Activated B cell treated with CpG ODN at 0.5 μM for 24 hours (primary cell): Measurements from ENCODE around the gene PKD1. TPM values are rescaled to one million over a fixed set of nuclear protein-coding genes. Genes with fewer than 3 reads are reported as not detected.

Experiments
- ATAC-seq: fragments of 200-7000 bp; cut with Tn5 transposase; one replicate; pipeline ENCODE4 v1.10.0; 2021; ENCODE audit warnings: low read depth, mild to moderate bottlenecking, moderate library complexity
- CTCF ChIA-PET: fragments of 350-600 bp; sonication (Branson Sonifier 250); formaldehyde crosslinking; loops from one replicate; lab custom pipeline; 2021; ENCODE audit warnings: antibody characterized with exemption; lab: Charles Lee
- POLR2A ChIA-PET: fragments of 350-600 bp; sonication (Branson Sonifier 250); formaldehyde crosslinking; loops from one replicate; lab custom pipeline; 2021; ENCODE audit warnings: antibody characterized with exemption; lab: Charles Lee
- DNase-seq: peaks from one replicate; pipeline ENCODE4 v3.0.0; 2022
- H3K27ac Mint-ChIP-seq: one replicate; pipeline ENCODE4 v1.8.0; 2020; ENCODE audit warnings: mixed read lengths
- H3K27me3 Mint-ChIP-seq: one replicate; pipeline ENCODE4 v1.8.0; 2021; ENCODE audit warnings: mixed read lengths
- H3K36me3 Mint-ChIP-seq: one replicate; pipeline ENCODE4 v1.8.0; 2021; ENCODE audit warnings: low read depth, mixed read lengths
- H3K4me1 Mint-ChIP-seq: one replicate; pipeline ENCODE4 v1.8.0; 2021; ENCODE audit warnings: mixed read lengths
- H3K4me3 Mint-ChIP-seq: one replicate; pipeline ENCODE4 v1.8.0; 2020; ENCODE audit warnings: mild to moderate bottlenecking, mixed read lengths
- H3K9me3 Mint-ChIP-seq: one replicate; pipeline ENCODE4 v1.8.0; 2020; ENCODE audit warnings: mixed read lengths
- intact Hi-C: fragments of 100-400 bp; cut with micrococcal nuclease; formaldehyde crosslinking; loops from one replicate; pipeline ENCODE4 v1.15.1; 2024
- total RNA-seq: library from RNA; stranded (reverse); gene quantifications from 2 replicates; pipeline ENCODE4 v1.2.3, GENCODE V29; 2022
- TF ChIP-seq, protein P1 (sequence below): fragments of 200-600 bp; IDR thresholded peaks from one replicate; pipeline ENCODE4 v1.8.0; 2022; ENCODE audit warnings: antibody characterized with exemption, mild to moderate bottlenecking

PKD1 gene
- total RNA-seq, 1 donor from 2014 or later: 84.2 TPM

DNA sequence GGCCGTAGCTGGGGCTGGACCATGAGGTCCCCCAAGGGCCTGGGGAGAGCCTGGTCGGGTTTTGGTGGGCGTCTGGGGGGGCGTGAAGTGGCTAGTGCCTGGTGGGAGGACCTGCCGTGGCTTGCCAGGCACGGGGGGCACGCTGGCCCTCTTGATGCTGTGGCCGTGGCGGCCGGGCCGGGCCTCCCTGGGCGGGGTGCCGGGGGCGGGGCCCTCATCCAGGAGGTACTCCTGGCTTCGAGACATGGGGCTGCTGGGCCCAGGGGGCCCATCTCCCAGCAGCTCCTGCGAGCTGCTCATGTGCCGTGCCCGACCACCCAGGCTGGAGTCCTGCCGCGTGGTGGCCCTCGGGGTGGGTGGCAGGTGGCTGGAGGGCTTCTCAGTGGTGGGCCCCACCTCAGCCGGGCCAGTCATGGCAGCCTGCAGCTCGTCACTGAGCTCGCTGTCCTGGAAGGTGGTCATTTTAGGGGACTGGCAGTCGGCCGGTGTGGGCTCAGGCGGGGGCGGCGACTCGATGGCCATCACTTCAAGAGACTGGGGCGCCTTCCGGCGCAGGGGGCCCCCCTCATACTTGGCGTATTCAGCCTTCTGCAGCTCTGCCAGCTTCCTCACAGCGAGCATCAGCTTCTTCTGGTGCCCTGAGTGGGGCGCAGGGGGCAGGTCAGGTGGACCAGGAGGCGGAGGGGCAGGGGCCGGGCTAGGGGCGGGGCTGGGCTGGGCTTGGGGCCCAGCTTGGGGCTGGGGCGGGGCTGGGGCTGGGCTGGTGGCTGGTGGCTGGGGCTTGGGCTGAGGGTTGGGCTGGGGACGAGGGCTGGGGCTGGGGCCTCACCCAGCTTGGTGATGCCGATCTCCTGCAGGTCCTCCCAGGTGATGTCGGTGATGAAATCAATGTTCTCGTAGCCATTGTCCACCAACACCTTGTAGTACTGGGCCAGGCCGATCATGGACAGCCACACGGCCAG, 45.5 kb upstream of the PKD1 start:
- no peaks in the 10 kb centered on the region for H3K27me3 Mint-ChIP-seq
- H3K9me3 Mint-ChIP-seq: no peaks in the 10 kb centered on the region
- ChIA-PET CTCF (no interaction called here), POLR2A (interaction anchor here (1.2 kb wide), 1 partner anchor 26 kb away, joined by 3 read pairs; the partner anchor contains the start of gene TRAF7)
- TF ChIP-seq, protein P1, sequence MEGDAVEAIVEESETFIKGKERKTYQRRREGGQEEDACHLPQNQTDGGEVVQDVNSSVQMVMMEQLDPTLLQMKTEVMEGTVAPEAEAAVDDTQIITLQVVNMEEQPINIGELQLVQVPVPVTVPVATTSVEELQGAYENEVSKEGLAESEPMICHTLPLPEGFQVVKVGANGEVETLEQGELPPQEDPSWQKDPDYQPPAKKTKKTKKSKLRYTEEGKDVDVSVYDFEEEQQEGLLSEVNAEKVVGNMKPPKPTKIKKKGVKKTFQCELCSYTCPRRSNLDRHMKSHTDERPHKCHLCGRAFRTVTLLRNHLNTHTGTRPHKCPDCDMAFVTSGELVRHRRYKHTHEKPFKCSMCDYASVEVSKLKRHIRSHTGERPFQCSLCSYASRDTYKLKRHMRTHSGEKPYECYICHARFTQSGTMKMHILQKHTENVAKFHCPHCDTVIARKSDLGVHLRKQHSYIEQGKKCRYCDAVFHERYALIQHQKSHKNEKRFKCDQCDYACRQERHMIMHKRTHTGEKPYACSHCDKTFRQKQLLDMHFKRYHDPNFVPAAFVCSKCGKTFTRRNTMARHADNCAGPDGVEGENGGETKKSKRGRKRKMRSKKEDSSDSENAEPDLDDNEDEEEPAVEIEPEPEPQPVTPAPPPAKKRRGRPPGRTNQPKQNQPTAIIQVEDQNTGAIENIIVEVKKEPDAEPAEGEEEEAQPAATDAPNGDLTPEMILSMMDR: no peak
- ATAC-seq (no peak), DNase-seq (no peak)
- peaks cover 9% of the 10 kb centered on the region for H3K36me3 Mint-ChIP-seq
- intact Hi-C loops: no loop called here
- H3K4me3 Mint-ChIP-seq: no peak overlapping the region
- H3K27ac Mint-ChIP-seq: no peak overlapping the region
- peaks cover 4% of the 10 kb centered on the region for H3K4me1 Mint-ChIP-seq

DNA sequence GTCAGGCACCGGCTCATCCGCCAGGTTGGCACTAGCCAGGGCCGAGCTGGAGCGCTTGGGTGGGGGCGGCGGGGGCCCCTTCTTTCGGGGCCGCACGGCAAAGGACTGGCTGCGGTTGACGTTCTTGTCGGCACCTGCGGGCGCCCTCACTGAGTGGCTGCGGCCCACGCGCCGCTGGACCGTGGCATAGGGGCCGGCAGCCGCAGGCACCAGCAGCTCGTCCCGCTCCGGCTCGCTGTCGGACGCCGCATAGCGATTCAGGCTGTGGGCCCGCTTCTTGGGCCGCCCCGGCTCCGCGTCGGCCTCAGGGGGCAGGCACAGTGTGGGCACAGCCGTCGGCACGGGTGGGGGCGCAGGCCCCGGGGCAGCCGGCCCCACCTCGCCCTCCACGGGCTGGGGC, 44.8 kb upstream of the PKD1 start:
- no peak for ATAC-seq
- H3K4me1 Mint-ChIP-seq: peaks cover 4% of the 10 kb centered on the region
- no peak overlapping the region for H3K4me3 Mint-ChIP-seq
- POLR2A ChIA-PET: no interaction called here
- TF ChIP-seq, protein P1: no peak
- intact Hi-C loops: no loop called here
- H3K36me3 Mint-ChIP-seq: peaks cover 16% of the 10 kb centered on the region
- H3K27ac Mint-ChIP-seq: no peak overlapping the region
- no peak for DNase-seq
- H3K27me3 Mint-ChIP-seq: no peaks in the 10 kb centered on the region
- CTCF ChIA-PET: no interaction called here
- no peaks in the 10 kb centered on the region for H3K9me3 Mint-ChIP-seq

DNA sequence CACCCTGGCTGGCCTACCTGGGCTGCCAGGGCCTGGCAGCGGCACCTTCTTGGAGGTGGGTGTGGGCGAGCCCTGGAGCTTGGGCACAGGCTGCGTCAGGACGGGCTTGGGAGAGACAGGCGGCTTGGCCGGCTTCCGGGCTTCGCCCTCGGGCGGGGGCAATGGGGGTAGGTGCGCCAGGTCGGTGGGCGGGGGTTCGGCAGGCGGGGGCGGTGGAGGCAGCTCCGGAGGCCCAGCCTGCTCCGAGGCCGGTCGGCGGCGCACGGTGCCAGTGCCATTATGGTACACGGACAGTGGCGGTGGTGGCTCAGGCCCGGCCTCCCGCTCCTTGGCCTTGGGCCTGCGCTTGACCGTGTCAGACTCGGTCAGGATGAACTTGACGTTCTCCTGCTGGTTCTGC, 43.9 kb upstream of the PKD1 start:
- ChIA-PET POLR2A (no interaction called here), CTCF (no interaction called here)
- TF ChIP-seq, protein P1: no peak
- ATAC-seq: no peak
- H3K36me3 Mint-ChIP-seq: peaks cover 21% of the 10 kb centered on the region
- no peaks in the 10 kb centered on the region for H3K9me3 Mint-ChIP-seq
- no peak overlapping the region for H3K27ac Mint-ChIP-seq
- intact Hi-C loops: no loop called here
- H3K4me1 Mint-ChIP-seq: peaks cover 4% of the 10 kb centered on the region
- H3K4me3 Mint-ChIP-seq: no peak overlapping the region
- DNase-seq: no peak
- H3K27me3 Mint-ChIP-seq: no peaks in the 10 kb centered on the region

DNA sequence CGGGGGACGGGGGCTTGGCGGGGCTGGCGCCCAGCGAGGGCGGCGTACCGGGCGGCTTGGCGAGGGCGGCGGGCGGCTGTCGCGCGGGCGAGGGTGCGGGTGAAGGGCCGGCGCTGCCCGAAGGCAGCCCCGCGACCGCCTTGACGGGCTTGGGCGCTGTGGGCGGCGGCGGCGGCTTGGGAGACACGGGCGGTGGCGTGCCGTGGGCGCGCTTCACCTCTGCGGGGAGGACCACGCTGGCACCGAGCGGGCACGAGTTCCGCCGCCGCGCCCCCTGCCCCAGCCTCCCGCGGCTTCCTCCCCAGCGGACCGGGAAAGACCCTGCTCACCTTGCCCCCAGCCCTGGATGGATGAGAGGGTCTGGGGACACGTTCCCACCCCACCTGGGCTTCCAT, 43.4 kb upstream of the PKD1 start:
- no peak for ATAC-seq
- CTCF ChIA-PET: no interaction called here
- no peak overlapping the region for H3K27ac Mint-ChIP-seq

More for the DNA sequence above, 43.4 kb upstream of the PKD1 start:
- TF ChIP-seq, protein P1: no peak
- Mint-ChIP-seq H3K36me3 (peaks cover 25% of the 10 kb centered on the region), H3K4me1 (peaks cover 4% of the 10 kb centered on the region), H3K27me3 (no peaks in the 10 kb centered on the region), H3K9me3 (no peaks in the 10 kb centered on the region), H3K4me3 (no peak overlapping the region)
- intact Hi-C loops: no loop called here
- POLR2A ChIA-PET: no interaction called here
- no peak for DNase-seq
